ENCODE measurements around the gene GIMAP1.
A peak's percentile ranks its signal among the peaks of the same experiment; 100 is the strongest.

- TF ChIP-seq, protein P1, sequence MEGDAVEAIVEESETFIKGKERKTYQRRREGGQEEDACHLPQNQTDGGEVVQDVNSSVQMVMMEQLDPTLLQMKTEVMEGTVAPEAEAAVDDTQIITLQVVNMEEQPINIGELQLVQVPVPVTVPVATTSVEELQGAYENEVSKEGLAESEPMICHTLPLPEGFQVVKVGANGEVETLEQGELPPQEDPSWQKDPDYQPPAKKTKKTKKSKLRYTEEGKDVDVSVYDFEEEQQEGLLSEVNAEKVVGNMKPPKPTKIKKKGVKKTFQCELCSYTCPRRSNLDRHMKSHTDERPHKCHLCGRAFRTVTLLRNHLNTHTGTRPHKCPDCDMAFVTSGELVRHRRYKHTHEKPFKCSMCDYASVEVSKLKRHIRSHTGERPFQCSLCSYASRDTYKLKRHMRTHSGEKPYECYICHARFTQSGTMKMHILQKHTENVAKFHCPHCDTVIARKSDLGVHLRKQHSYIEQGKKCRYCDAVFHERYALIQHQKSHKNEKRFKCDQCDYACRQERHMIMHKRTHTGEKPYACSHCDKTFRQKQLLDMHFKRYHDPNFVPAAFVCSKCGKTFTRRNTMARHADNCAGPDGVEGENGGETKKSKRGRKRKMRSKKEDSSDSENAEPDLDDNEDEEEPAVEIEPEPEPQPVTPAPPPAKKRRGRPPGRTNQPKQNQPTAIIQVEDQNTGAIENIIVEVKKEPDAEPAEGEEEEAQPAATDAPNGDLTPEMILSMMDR (IDR thresholded peaks at IDR 0.05) = no peak
- TF ChIP-seq POLR2A (IDR thresholded peaks at IDR 0.05) (no peak), POLR2AphosphoS5 (IDR thresholded peaks at IDR 0.05) (peak in 1 of 2 donors; percentile 10)
Observed at GRCh38 chr7:150685219-150686029, 31.0 kb upstream of the GIMAP1 start, which contains the start of gene GIMAP2.

Data from upper lobe of left lung (tissue), 4 donors.